ENCODE measurements around the gene HOXB3.
A peak's percentile ranks its signal among the peaks of the same experiment; 100 is the strongest.

Gene HOXB3

DNA sequence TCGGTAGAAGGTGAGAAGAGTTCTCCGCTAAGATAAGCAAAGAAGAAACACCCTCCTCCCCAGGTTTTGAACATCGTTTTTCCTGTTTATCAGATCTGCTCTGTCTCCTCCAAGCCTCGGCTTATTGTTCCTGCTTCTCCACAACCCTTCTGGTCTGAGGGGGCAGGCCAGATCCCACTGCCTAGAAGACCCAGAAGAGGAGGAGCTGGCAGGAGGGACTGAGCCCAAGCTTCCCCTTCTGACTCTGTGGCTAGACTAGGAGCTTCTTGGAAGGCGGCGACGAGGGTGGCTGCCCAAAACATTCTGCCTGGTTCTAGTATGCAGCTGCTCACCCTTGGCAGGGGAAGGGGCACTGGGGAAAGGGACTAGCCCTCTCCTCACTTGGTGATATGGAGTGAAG lies 8.7 kb upstream of the HOXB3 start:
- no peak for TF ChIP-seq FOXP2 (optimal IDR thresholded peaks at IDR 0.05; ENCODE audit: control extremely low read depth, extremely low read length, insufficient read depth)
- no peak for TF ChIP-seq EZH2 (IDR thresholded peaks at IDR 0.05)
- TF ChIP-seq POLR2AphosphoS5 (IDR thresholded peaks at IDR 0.05; ENCODE audit: borderline replicate concordance, low read depth, low read length) = no peak
- H3K4me3 ChIP-seq = no peak overlapping the region
- peak overlapping the region; percentile 25 for H3K9ac ChIP-seq (ENCODE audit: insufficient read length)

DNA sequence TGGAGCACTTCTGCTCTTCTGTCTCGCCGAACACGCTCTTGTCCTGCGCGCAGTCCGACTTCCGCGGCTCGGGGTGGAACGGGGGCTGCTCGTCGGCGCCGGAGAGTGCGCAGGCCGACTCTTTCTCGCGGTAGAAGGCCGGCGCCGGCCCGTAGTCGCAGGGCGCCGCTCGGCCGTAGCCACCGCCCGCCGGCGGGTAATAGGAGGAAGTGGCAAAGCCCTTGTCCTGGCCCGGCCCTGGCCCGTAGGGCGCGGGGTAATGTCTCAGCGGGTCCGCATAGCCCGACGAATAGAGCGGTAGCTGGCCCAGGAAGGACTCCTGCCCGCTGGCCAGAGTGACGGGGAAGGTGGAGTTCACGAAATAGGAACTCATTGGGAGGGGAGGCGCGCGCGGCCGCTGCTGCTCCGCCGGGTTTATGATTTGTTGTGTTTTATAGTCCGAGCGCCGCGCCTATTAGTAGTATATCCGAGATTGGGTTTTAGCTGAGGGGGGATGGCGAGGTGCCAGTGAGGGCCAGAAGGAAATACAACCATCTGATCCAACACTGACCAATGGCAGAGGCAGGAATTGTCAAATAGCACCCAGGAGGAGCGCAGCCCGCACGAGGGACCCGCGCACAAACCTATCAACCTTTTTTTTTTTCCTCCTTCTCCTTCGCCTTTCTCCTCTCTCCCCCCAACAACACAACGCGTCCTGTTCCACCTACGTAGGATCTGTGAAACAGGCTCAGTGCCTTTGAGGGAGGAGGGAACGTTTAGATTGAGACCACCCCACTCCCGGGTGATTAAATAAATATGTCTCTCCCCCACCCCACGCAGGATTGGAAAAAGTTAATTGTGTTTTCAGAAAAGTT lies 8.0 kb upstream of the HOXB3 start:
- H3K9ac ChIP-seq (ENCODE audit: insufficient read length) = peak overlapping the region; percentile 25
- H3K36me3 ChIP-seq (ENCODE audit: insufficient read depth, low read length) = peaks cover 15% of the 10 kb centered on the region
- TF ChIP-seq FOXP2 (optimal IDR thresholded peaks at IDR 0.05; ENCODE audit: control extremely low read depth, extremely low read length, insufficient read depth) (no peak), EZH2 (IDR thresholded peaks at IDR 0.05) (no peak), POLR2AphosphoS5 (IDR thresholded peaks at IDR 0.05; ENCODE audit: borderline replicate concordance, low read depth, low read length) (no peak)
- H3K9me3 ChIP-seq (ENCODE audit: low read depth, low read length) = no peaks in the 10 kb centered on the region
- H3K27ac ChIP-seq = no peak overlapping the region
- DNase-seq (ENCODE audit: low read depth, low spot score) = no peak
- H3K4me3 ChIP-seq = no peak overlapping the region

More for the DNA sequence above, 8.7 kb upstream of the HOXB3 start:
- Histone ChIP-seq H3K9me3 (ENCODE audit: low read depth, low read length) (no peaks in the 10 kb centered on the region), H3K27ac (no peak overlapping the region), H3K36me3 (ENCODE audit: insufficient read depth, low read length) (peaks cover 14% of the 10 kb centered on the region)
- DNase-seq (ENCODE audit: low read depth, low spot score) = no peak

DNA sequence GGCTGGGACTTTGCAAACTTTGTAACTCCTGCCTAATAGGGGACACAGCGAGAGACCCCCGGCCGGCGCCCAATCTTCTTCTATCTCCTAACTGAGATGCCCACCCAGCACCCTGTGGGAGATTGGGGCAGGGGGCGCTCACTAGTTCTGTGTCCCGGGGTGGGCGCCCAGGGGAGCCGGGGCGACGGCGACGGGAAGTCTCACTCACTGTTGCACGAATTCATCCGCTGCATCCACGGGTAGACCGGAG lies 7.4 kb upstream of the HOXB3 start:
- no peak overlapping the region for H3K27ac ChIP-seq
- H3K9ac ChIP-seq (ENCODE audit: insufficient read length) = no peak overlapping the region
- no peaks in the 10 kb centered on the region for H3K9me3 ChIP-seq (ENCODE audit: low read depth, low read length)
- H3K36me3 ChIP-seq (ENCODE audit: insufficient read depth, low read length) = peaks cover 16% of the 10 kb centered on the region
- no peak overlapping the region for H3K4me3 ChIP-seq
- no peak for TF ChIP-seq EZH2 (IDR thresholded peaks at IDR 0.05)
- TF ChIP-seq POLR2AphosphoS5 (IDR thresholded peaks at IDR 0.05; ENCODE audit: borderline replicate concordance, low read depth, low read length) = no peak
- TF ChIP-seq FOXP2 (optimal IDR thresholded peaks at IDR 0.05; ENCODE audit: control extremely low read depth, extremely low read length, insufficient read depth) = no peak
- no peak for DNase-seq (ENCODE audit: low read depth, low spot score)

GRCh38 chr17:48596735-48597527 lies 6.9 kb upstream of the HOXB3 start:
- H3K36me3 ChIP-seq (ENCODE audit: insufficient read depth, low read length) = peaks cover 19% of the 10 kb centered on the region
- no peaks in the 10 kb centered on the region for H3K9me3 ChIP-seq (ENCODE audit: low read depth, low read length)
- TF ChIP-seq POLR2AphosphoS5 (IDR thresholded peaks at IDR 0.05; ENCODE audit: borderline replicate concordance, low read depth, low read length) = no peak
- no peak for TF ChIP-seq EZH2 (IDR thresholded peaks at IDR 0.05)
- TF ChIP-seq FOXP2 (optimal IDR thresholded peaks at IDR 0.05; ENCODE audit: control extremely low read depth, extremely low read length, insufficient read depth) = no peak
- H3K27ac ChIP-seq = no peak overlapping the region
- no peak overlapping the region for H3K9ac ChIP-seq (ENCODE audit: insufficient read length)
- no peak overlapping the region for H3K4me3 ChIP-seq
- no peak for DNase-seq (ENCODE audit: low read depth, low spot score)

DNA sequence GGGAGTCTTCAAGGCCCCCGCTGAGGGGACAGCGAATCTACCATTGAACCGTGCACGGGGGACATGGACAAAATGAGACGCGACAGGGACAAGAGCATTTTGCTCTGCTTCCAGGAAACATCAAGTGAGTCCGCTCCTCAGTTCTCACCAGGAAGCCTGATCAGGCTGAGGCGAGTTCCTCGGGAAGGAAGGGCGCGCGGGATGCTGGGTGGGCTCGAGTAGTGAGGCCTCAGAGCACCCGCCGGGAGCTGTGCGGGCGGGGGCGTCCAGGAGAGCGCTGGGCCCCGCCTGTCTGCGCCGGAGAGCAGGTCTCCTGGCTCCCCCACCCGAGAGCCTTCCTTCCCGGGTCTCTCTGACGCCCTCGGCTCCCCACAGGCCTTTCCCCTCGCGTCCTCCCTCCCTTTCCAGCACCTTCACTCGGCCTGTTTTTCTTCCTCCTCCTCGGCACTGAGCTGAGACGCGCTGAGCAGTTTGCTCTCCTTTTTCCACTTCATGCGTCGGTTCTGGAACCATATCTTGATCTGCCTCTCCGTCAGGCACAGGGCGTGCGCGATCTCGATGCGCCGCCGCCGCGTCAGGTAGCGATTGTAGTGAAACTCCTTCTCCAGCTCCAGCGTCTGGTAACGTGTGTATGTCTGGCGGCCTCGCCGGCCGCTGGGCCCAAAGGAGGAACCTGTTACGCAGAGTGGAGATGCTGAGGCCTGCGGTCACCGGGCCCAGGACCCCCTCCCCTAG lies 6.1 kb upstream of the HOXB3 start:
- TF ChIP-seq POLR2AphosphoS5 (IDR thresholded peaks at IDR 0.05; ENCODE audit: borderline replicate concordance, low read depth, low read length) (no peak), EZH2 (IDR thresholded peaks at IDR 0.05) (no peak), FOXP2 (optimal IDR thresholded peaks at IDR 0.05; ENCODE audit: control extremely low read depth, extremely low read length, insufficient read depth) (no peak)
- Histone ChIP-seq H3K9me3 (ENCODE audit: low read depth, low read length) (no peaks in the 10 kb centered on the region), H3K9ac (ENCODE audit: insufficient read length) (no peak overlapping the region), H3K27ac (peak overlapping the region; percentile 96; the same call in 1 of the 2 replicates), H3K4me3 (no peak overlapping the region), H3K36me3 (ENCODE audit: insufficient read depth, low read length) (peaks cover 25% of the 10 kb centered on the region)
- DNase-seq (ENCODE audit: low read depth, low spot score) = no peak

DNA sequence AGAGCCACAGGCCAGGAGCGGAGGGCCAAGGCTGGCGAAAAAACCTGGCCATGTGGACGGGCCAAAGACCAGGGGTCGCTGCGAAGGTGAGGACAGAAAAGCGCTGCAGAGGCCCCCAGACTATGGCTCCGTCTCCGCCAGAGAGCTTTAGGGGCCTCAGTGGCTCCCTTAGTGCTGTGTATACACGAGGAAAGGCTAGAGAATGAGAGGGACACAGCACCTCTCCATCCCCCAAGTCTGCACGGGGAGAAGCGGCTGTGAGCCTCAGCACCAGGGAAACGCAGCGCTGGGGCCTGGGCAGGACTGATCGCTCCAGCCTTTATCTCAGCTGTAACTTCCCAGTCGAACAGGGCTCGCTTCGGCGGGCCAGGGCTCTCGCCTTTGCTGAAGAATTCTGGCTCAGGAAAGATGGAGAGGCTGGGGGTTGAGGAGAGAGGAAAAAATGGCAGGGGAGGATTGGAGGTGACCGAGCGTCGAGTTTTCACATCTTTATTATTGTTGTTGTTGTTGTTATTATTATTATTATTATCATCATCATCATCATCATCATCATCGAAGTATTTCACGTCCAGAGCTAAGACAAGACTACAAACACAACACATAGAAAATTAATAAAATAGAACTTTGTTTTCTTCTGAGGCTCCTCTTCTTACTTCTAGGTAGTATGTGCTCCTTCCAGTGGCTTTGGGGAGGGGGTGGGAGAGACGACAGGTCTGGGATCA lies 5.4 kb upstream of the HOXB3 start:
- no peaks in the 10 kb centered on the region for H3K9me3 ChIP-seq (ENCODE audit: low read depth, low read length)
- DNase-seq (ENCODE audit: low read depth, low spot score) = no peak
- H3K27ac ChIP-seq = peak overlapping the region; percentile 96
- TF ChIP-seq POLR2AphosphoS5 (IDR thresholded peaks at IDR 0.05; ENCODE audit: borderline replicate concordance, low read depth, low read length) = no peak
- TF ChIP-seq EZH2 (IDR thresholded peaks at IDR 0.05) = no peak
- TF ChIP-seq FOXP2 (optimal IDR thresholded peaks at IDR 0.05; ENCODE audit: control extremely low read depth, extremely low read length, insufficient read depth) = no peak
- H3K9ac ChIP-seq (ENCODE audit: insufficient read length) = no peak overlapping the region
- H3K4me3 ChIP-seq = no peak overlapping the region
- peaks cover 30% of the 10 kb centered on the region for H3K36me3 ChIP-seq (ENCODE audit: insufficient read depth, low read length)

GRCh38 chr17:48594538-48595277 lies 4.7 kb upstream of the HOXB3 start:
- peak overlapping the region; percentile 76 for H3K4me3 ChIP-seq

More at GRCh38 chr17:48594538-48595277, 4.7 kb upstream of the HOXB3 start:
- Histone ChIP-seq H3K9ac (ENCODE audit: insufficient read length) (peak overlapping the region; percentile 67), H3K36me3 (ENCODE audit: insufficient read depth, low read length) (peaks cover 30% of the 10 kb centered on the region), H3K9me3 (ENCODE audit: low read depth, low read length) (no peaks in the 10 kb centered on the region), H3K27ac (peak overlapping the region; percentile 96)
- TF ChIP-seq FOXP2 (optimal IDR thresholded peaks at IDR 0.05; ENCODE audit: control extremely low read depth, extremely low read length, insufficient read depth) = no peak
- TF ChIP-seq EZH2 (IDR thresholded peaks at IDR 0.05) = no peak
- TF ChIP-seq POLR2AphosphoS5 (IDR thresholded peaks at IDR 0.05; ENCODE audit: borderline replicate concordance, low read depth, low read length) = no peak
- DNase-seq (ENCODE audit: low read depth, low spot score) = no peak

Measured in SK-N-MC (cell line).